Measurements from ENCODE around the gene TTC22.

Gene TTC22

GRCh38 chr1:54805466-54805865 lies 4.3 kb upstream of the TTC22 start:
- TF ChIP-seq EZH2 (IDR thresholded peaks at IDR 0.05; ENCODE audit: borderline replicate concordance, low read depth, low read length, severe bottlenecking): no peak
- no peaks in the 10 kb centered on the region for H3K36me3 ChIP-seq (ENCODE audit: insufficient read depth, low read length)
- H3K79me2 ChIP-seq (ENCODE audit: insufficient read depth, low read length): no peaks in the 10 kb centered on the region
- no peaks in the 10 kb centered on the region for H3K27me3 ChIP-seq (ENCODE audit: insufficient read depth, low read length, poor library complexity)
- no peaks in the 10 kb centered on the region for H3K9me3 ChIP-seq (ENCODE audit: insufficient read depth, low read length, severe bottlenecking)
- ATAC-seq (ENCODE audit: insufficient read depth, low read depth) (no peak), DNase-seq (no peak)
- H3K4me1 ChIP-seq (ENCODE audit: insufficient read depth, low read length): no peaks in the 10 kb centered on the region
- H3K9ac ChIP-seq (ENCODE audit: low read depth, low read length): no peak overlapping the region
- H3K27ac ChIP-seq (ENCODE audit: low read length): no peak overlapping the region
- no peak overlapping the region for H3K4me2 ChIP-seq (ENCODE audit: insufficient read depth, low read length)
- peaks cover 2% of the 10 kb centered on the region; the same call in 1 of the 2 replicates for H4K20me1 ChIP-seq (ENCODE audit: insufficient read depth, low read length)
- H2AFZ ChIP-seq (ENCODE audit: low read depth, low read length): no peak overlapping the region
- H3K4me3 ChIP-seq (ENCODE audit: low read depth in 1 of 2, low read length in 2 of 2): no peak overlapping the region

- Histone ChIP-seq H3K36me3 (ENCODE audit: insufficient read depth, low read length) (no peaks in the 10 kb centered on the region), H3K27ac (ENCODE audit: low read length) (no peak overlapping the region), H3K9me3 (ENCODE audit: insufficient read depth, low read length, severe bottlenecking) (no peaks in the 10 kb centered on the region), H3K4me1 (ENCODE audit: insufficient read depth, low read length) (no peaks in the 10 kb centered on the region), H3K79me2 (ENCODE audit: insufficient read depth, low read length) (no peaks in the 10 kb centered on the region), H3K4me3 (ENCODE audit: low read depth in 1 of 2, low read length in 2 of 2) (no peak overlapping the region), H3K4me2 (ENCODE audit: insufficient read depth, low read length) (no peak overlapping the region), H4K20me1 (ENCODE audit: insufficient read depth, low read length) (no peaks in the 10 kb centered on the region; the same call in 1 of the 2 replicates), H3K9ac (ENCODE audit: low read depth, low read length) (no peak overlapping the region), H3K27me3 (ENCODE audit: insufficient read depth, low read length, poor library complexity) (no peaks in the 10 kb centered on the region), H2AFZ (ENCODE audit: low read depth, low read length) (no peak overlapping the region)
- no peak for DNase-seq
- ATAC-seq (ENCODE audit: insufficient read depth, low read depth): no peak
- no peak for TF ChIP-seq CTCF (IDR thresholded peaks at IDR 0.05; ENCODE audit: borderline replicate concordance, extremely low read depth, low read length, poor library complexity, severe bottlenecking)
Measured at GRCh38 chr1:54804471-54805132, 3.5 kb upstream of the TTC22 start.

- H3K79me2 ChIP-seq (ENCODE audit: insufficient read depth, low read length): no peaks in the 10 kb centered on the region
- no peak overlapping the region for H3K4me2 ChIP-seq (ENCODE audit: insufficient read depth, low read length)
- no peaks in the 10 kb centered on the region for H3K9me3 ChIP-seq (ENCODE audit: insufficient read depth, low read length, severe bottlenecking)
- H3K27ac ChIP-seq (ENCODE audit: low read length): no peak overlapping the region
- no peaks in the 10 kb centered on the region; the same call in 1 of the 2 replicates for H4K20me1 ChIP-seq (ENCODE audit: insufficient read depth, low read length)
- no peaks in the 10 kb centered on the region for H3K36me3 ChIP-seq (ENCODE audit: insufficient read depth, low read length)
- H3K27me3 ChIP-seq (ENCODE audit: insufficient read depth, low read length, poor library complexity): no peaks in the 10 kb centered on the region
- no peaks in the 10 kb centered on the region for H3K4me1 ChIP-seq (ENCODE audit: insufficient read depth, low read length)
- no peak for ATAC-seq (ENCODE audit: insufficient read depth, low read depth)
- TF ChIP-seq CTCF (IDR thresholded peaks at IDR 0.05; ENCODE audit: borderline replicate concordance, extremely low read depth, low read length, poor library complexity, severe bottlenecking) (no peak), EZH2 (IDR thresholded peaks at IDR 0.05; ENCODE audit: borderline replicate concordance, low read depth, low read length, severe bottlenecking) (no peak)
- no peak overlapping the region for H3K4me3 ChIP-seq (ENCODE audit: low read depth in 1 of 2, low read length in 2 of 2)
- no peak for DNase-seq
- no peak overlapping the region for H2AFZ ChIP-seq (ENCODE audit: low read depth, low read length)
- H3K9ac ChIP-seq (ENCODE audit: low read depth, low read length): no peak overlapping the region
Measured at GRCh38 chr1:54803761-54804470, 2.8 kb upstream of the TTC22 start.
